ENCODE data around the gene PTPRO.

The PTPRO gene

DNA sequence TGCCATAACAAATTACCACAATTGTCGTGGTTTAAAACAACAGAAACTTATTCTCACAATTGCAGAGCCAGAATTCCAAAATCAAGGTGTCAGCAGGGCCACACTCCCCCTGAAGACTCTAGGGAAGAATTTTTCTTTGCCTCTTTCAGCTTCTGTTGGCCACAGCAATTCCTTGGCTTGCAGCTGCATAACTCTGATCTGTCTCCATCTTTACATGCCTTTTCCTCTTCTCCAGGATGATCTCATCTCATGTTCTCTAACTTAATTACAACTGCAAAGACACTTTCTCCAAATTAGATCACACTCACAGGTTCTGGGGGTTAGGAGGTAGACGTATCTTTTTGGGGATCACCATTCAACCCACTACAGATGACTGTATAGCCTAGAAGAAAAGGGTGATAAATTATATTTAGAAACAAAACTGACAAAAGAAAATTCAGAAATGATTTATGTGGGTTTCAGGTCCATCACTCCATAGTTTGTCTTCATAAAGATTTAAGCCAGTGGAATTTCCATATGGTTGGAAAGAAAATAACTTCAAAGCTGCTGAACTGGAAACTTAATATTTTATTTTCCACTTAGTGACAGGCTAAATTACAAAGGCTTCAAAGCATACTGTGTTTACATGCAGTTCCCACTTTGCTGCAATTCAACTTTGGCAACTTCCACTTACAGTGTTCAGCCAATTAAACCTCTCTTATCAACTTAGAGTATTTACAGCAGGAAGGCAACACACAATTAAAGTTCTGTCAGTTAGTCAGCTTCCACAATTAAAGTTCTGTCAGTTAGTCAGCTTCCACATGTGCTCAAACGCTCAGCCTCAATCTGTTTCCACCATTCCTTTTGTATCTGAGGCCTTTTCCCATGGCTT, 253.6 kb downstream of the PTPRO start:
- no peak for DNase-seq

DNA sequence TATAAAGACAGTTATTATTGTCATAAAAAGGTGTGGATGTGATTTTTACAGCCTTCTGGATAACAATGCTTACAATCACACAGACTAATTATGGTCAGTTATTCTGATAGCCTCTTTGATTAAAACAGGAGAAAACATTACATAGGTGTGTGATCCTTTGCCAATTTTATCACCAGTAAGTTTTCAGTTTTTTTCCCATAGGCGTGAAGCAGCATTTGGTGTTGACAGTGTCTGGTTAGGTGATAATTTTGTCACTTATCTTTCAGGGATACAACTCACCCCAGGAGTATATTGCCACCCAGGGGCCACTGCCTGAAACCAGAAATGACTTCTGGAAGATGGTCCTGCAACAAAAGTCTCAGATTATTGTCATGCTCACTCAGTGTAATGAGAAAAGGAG, 258.1 kb downstream of the PTPRO start:
- no peak for DNase-seq

DNA sequence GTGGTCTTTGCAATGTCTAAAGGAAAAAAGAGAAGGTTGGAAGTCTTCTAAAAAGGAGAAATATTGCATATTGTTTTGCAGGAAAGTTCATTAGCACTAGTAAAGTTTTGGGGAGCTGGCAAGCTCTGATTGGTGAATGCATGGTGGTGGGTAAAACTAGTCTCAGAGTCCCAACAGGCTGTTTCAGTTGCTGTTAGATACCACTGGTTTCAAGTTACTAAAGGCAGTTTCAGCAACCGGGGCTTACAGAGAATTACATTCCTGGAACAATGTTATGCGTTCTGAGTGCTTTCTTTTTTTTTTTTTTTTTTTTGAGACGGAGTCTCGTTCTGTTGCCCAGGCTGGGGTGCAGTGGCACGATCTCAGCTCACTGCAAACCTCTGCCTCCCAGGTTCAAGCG, 258.7 kb downstream of the PTPRO start:
- no peak for DNase-seq

DNA sequence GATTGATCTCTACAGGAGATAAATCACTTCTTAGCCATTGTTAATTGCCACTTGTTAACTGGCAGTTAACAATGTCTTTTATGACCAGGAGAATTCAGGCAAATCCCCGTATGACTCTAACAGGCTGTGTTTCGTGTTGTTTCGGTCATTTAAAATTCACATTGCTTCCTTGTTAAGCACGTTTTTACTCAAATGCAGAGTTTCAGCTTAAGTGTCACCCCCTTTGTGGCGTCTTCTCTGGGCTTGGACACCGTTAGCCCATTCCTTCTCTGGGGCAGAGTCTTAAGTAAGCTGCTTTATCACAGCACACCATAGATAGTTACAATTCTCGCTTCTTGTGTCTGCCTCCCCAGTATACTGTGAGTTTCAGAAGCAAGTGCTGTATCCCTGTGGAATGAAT, 261.5 kb downstream of the PTPRO start:
- no peak for DNase-seq

DNA sequence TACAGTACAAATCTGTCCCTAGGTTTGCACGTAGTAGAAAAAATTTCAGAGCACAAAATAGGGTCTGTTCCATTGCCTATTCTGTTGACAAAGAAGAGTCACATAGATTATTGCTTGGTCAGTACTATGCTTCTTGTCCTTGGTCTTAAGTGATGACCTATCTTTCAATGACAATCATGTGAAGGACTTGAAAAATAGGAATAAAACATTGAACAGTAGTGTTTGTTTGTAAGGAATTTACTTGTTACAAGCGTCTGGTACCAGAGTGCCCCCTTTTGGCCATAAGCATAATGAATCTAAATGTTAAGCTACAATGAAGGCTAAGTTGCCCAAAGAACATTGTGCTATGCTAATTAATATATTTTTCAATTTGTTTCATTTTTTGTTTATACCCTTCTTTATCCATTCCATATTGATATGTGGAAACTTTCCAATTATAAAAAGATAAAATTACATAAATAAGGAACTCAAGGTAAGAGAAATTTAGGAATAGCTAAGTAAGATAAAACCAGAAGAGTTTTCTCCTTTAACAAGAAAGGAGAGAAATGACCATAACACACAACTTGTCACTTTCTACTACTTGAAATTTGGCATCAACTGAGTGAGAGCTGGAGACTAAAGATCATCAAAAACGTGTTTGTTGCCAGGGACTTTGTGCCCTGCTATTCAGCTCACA, 262.2 kb downstream of the PTPRO start:
- DNase-seq: no peak

DNA sequence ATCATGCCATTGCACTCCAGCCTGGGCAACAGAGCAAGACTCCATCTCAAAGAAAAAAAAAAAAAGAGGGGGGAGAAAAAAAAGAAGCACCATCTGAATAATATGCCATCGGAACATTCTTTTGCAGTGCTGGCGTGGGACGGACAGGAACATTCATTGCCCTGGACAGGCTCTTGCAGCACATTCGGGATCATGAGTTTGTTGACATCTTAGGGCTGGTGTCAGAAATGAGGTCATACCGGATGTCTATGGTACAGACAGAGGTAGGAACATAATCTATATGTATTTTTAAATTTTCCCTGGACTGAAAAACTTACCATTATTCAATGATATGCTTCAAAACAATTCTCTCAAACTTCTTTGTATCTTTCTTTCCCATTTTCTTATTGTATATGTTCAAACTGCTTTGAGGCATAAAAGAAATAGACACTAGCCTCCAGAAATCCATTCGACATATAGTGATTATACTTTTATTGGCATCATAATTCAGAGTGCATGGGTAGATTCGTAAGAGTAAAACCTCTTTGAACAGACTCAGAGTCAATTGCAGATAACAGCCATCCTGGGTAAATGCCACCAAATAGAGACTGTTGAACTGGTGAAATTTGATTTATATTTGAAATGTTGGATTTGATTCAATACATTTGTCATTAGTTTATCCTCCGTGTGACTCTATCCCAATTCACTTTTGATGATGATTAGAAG, 267.2 kb downstream of the PTPRO start:
- DNase-seq: no peak

DNA sequence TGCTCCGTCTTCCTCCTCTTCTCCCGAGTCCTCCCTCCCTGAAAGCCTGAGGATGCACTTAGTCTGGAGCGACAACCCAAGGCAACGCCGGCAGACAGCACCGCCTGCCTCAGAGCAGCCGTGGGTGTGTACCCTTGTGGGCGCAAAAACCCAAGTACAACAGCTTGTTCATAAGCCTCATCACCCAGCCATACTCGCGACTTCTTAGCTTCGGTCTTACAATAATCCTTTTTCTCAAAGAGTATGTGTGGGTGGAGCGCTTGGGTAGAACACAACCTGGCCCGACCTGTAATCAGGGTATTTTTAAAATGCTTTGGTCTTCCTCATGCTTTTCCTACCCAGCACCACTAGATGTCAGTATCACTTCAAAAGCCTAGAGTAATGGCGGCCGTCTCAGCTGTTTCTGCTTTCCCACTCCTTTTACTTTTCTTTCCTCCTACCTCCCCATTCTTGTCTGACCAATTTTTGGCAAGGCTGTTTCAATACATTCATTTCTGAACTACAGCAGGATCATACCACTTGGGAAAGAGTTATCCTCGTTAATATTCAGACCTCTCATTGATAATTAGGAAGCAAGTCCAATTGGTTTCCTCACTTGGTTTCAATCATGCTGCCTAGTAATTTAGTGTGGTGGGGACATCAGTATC, 268.0 kb downstream of the PTPRO start:
- DNase-seq: no peak

DNA sequence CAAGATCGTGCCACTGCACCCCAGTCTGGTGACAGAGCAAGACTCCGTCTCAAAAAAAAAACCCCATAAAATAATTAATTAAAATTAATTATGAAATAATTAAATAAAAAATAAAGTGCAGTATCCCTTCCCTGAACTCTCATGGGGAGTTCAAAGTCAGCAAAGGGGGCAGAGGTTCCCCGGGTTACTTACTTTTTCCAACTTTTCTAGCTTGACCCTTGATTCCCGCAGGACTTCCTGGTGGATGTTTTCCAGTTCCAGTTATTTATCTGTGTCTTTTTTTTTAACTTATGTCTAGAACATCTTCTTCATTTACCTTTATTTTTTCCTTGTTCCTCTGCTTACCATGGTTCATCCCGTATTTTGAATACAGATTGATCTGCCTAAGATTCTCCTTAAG, 269.5 kb downstream of the PTPRO start:
- no peak for DNase-seq

DNA sequence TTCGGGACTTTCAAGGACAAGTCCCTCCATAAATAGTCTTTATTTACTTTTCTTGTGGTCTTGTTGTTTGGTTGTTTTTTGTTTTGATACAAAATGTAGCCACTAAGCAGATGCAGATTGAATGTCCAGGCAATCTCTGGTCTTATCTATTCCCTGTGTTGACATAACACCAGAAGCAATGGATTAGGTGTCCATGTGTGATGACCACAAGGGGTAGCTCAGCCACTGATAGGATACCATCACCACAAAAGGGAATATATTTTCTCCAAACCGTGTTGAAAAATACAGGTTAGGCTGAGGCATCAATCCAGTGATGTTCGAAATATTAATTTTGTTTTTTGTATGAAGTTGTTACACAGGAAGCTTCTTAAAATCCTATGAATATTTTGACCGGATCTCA, 270.6 kb downstream of the PTPRO start:
- no peak for DNase-seq

DNA sequence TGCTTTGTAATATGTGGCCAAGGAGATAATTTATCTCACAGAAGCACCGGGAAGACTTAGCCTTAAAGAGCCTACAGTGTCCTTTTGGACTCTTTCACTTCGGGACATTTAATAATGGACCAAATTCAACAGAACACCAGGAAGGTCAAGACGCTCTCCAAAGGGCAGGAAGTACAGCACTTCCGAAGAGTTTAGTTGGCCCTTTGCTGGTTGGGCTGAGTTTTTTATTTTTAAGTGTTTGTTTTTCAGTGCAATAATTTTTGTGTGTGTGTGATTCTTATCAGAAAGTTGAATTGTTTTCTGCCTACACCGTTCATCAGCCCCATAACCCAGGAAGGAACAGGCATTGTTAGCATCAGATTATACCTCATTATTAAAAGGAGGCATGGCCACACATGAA, 273.9 kb downstream of the PTPRO start:
- no peak for DNase-seq

DNA sequence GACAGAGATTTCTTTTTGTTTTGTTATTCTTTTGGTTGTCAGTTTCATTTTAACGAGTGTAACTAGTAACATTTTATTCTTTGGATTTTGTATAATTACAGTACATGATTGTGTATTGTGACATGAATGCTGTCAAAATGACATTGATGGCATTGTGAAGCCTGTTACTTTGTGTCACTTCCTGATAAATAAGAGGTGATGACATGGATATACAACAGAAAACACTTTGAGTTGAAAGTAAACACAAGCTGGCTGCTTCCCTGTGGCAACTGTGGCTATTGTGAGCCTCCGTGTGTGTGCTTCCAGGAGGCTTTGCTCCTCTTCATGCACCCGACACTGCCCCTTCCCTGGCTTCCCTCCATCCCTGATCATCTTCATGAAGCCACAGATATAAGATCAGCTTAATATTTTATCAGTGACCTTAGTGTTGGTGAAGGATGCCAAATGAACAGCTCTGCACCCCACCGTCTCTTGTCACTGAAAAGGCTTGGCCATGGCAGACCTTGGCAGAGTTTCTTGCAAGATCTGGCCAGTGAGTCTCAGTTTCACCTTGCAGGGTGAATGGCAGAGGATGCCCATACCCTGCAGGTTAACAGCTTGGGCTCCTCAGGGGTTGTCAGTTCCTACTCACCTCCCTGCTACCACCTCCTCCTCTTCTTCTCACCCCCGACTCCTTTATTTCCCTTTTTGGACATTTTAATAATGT, 275.0 kb downstream of the PTPRO start:
- no peak for DNase-seq

DNA sequence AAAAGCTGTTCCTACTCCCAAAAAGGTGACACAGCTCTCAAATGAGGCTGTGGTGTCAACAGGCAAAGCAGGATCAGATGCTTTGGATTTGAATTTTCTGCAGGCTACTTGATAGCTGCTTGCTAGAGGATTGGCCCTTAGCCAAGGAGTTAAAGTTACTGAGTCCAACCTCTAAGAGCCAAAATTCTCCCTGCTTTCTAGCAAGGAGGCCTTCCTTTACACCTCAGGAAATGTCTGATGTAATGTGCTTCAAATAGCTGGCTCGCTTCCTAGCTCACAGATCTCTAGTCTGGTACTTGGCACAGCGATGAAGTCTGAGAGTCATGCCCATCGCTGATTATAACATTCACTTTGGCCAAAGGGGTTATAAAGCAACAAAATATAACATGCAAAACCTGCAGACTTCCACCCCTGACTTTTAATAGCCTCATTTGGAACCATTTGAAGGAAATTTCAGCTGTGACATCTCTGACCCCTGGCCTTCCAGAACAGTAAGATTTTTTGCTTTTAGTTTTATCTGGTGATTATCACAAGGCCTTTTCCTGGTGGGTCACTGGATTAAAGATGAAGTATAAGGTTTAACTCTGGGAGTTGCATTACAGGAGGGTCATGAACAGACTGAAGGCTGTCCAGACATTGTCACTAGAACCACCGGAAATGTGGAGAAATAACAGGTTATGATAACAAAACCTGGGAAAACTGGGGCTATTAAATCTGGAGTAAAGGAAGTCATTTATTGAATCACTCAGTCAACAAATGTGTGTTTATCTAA, 277.1 kb downstream of the PTPRO start:
- DNase-seq: no peak

DNA sequence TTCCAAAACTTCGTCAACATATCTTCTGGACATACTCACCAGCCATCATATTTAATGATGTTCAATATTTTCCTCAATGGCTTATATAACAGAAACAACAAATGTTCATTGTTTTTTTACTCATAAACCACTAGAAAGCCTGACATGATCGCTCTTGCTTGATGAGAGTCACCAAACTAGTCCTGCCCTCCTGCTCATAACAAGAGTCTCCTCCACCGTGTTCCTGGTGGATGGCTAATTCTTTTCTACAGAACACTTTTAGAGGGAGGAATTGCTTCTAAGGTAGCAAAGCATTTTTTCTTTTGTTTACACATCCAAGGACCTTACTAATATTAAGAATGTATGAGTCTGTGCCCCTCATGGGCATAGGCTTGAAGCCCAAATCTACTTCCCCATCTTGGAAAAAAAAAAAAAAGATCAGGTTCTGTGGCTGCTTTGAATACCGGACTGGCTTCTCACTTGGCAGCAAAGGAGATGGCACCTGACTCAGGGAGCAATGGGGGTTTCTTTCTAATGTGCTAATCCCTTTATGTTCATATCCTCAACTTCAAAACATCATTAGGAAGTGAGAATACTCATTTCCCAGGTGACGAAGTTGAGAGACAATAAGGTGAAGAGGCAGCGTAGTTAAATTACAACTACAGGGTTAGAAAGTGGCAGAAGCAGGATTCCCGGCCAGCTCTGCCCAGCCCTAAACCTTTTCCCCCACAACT, 278.1 kb downstream of the PTPRO start:
- no peak for DNase-seq

DNA sequence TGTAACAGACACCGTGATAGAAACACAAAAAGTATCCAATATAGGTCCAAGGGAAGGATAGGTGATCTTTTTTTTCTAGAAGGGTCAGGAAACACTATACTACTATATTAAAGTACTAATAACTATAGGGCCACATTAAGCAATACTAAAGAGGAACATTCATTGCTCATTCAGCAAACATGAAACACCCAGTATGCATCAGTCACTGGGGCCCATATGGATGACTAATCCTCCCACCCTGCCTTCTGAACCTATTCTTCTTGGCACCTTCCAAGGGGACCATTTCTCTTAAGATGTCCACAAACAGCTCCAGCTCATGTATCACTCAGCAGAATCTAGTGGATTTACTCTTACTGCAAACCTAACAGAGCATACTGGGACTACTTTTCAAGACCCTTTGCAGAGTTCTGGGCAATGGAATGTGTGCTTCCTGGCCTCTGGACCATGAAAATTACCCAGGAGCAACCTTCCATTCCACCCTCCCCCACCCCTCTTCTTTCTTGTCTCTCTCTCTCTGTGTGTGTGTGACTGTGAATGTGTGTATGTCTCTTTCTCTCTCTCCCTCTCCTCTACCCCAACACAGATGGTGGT, 279.0 kb downstream of the PTPRO start:
- no peak for DNase-seq

DNA sequence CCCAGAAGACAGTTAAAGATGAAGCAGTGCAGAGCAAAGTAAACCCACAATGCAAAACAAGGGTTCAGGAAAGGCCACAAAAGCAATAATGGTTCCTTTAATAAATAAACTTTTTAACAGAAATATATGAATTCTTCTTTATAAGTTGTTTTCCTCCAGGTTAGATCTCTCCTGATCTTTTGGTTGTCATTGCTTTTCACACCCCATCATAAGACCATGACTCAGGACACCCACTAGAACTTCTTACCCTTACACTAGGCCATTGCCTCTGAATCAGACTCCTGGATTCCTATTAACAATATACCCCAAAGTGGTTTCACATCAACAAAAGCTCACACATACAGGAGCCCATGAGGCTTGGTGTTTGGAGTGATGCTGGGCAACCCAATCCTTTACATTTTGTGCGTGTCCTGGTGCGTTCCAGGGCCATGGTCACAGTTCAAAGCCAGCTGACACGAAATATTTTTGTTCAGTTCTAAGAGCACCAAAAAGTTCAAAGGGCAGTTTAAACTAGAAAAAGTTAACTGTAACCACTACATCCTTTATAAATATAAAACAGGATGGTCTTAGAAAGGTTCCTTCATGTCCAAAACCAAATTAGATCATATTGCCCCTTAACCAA, 279.9 kb downstream of the PTPRO start:
- DNase-seq: no peak

DNA sequence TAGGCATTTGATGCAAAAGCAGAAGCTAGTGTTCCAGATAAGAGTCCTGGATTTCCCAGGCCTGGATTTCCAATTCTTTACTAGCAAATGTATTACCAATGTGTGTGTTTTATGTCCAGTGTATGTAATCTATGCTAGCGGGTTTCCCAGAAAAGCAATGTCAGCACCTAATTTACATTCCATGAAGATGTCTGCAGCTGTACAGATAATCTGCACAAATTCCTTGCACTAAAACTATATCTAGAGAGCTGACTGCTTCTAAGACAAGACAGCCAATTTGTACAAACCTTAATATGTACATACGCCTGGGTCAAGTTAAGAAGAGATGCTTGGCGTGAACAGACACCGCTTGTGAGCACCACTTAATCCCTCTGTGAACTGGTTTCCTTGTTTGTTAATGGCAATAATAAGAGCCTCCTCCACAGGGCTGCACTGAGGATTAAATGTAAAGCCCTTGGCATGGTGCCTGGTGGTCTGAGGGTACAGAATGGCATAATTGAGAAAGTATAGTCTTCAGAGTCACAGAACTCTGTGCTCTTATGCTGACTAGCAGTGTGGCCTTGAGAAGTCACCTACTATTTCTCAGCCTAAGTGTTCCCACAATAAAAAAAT, 281.3 kb downstream of the PTPRO start:
- DNase-seq: no peak

DNA sequence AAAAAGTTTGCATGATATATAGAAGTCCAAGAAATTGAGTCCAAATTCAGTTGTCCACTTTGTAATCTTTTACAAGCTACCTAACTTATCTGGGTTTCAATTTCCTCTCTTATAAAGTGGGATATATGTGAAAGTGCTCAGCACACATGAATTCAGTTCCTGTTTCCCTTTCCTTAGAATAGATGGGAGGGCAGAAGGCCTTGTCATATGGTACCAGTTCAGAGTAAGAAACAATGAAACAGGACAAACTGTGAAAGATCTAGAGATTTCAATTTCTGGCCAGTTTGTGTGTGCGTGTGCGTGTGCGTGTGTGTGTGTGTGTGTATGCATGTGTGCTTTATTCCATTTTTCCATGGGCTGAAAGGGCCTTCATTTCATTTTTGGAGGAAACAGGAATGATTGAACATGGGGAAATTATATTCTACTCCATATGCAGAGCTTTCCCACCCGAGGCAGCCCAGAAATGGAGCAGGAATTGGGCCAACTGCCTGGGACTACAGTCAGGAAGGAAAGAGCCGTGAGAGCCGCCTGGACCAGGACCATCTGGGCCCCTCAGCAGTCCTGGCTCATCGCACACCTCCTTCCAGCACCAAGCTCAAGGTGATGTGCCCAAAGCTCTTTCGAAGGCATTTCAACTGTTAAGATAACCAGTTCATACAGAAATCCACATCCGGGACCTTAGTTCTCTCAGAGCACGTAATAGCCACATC, 283.7 kb downstream of the PTPRO start:
- DNase-seq: no peak

DNA sequence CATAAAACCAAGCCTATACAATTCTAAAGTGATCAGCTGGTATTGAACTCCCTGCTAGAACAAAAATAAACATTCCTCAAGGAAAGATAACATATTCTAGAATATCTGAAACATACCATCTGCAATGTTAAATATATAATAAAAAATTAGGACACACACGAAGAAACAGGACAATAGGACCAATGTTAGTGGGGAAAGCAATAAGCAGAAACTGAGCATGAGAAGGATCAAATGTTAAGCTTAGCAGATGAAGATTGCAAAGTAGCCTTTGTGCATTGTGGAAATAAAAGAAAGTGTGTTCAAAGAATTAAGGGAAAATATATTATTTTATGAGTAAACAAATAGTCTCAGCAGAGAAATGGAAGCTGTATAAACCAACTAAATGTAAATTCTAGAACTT, 286.1 kb downstream of the PTPRO start:
- no peak for DNase-seq

DNA sequence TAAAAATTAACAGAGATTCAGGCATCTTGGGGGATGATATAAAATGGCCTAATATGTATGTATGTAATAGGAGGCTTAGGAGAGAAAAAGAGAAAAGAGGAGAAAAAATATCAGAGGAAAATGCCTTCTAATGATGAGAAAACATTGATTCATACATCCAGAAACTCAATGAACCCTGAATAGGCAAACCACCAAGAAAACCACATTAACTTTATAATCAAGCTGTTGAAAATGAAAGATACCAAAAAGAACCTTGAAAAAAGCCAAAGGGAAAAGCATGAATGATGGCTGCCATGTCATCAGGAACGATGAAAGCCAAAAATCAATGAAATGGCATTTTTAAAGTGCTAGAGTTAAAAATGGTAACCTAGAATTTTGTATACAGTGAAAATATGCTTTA, 286.6 kb downstream of the PTPRO start:
- no peak for DNase-seq

Measured in KG1 (cell line).